ELF-1 (cell line): ENCODE measurements around the gene TFEB.

Source experiments
- DNase-seq: peaks from one replicate; pipeline ENCODE4 v3.0.0-alpha.2; 2016; ENCODE audit warnings: low read depth, low spot score

Gene TFEB

DNA sequence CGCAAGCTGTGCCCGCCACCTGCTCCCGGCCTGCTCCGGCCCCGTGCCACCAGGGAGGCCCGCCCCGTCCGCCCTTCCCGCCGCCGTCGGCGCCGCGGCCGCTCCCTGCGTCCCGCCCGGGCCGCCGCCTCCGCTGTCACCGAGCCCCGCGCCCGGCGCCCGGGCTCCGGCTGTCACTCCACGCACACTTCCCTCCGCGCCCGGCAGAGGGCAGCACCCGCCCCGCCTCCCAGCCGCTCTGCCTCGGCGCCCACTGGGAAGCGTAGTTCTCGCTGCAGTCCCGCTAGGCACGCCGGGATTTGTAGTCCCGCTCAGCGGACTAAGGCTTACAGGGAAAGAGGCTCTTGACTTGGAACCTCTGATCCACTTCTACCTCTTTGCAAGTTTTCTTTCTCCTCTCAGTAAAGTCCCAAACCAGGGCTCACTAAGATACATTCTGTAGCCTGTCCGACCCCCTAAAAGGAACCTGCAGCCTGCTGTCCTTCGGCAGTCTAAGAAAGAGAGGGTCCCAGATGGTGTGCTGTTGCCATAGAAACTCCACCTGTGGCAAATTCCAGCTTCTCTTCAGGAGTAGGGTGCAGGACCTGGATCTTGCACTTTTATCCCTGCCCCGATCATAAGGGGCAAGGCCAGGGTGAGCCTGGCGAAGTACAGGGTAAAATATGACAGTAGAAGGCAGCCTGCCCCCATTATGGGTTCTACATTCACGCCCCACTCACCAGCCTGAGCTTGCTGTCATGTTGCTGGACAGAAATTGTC, at the start of gene TFEB:
TSS of gene TFEB (minus strand) at position 182 of the 759 bp plus-strand sequence. CDS start 44,395 bp downstream, outside the sequence.
- peak; percentile 94 for DNase-seq

DNA sequence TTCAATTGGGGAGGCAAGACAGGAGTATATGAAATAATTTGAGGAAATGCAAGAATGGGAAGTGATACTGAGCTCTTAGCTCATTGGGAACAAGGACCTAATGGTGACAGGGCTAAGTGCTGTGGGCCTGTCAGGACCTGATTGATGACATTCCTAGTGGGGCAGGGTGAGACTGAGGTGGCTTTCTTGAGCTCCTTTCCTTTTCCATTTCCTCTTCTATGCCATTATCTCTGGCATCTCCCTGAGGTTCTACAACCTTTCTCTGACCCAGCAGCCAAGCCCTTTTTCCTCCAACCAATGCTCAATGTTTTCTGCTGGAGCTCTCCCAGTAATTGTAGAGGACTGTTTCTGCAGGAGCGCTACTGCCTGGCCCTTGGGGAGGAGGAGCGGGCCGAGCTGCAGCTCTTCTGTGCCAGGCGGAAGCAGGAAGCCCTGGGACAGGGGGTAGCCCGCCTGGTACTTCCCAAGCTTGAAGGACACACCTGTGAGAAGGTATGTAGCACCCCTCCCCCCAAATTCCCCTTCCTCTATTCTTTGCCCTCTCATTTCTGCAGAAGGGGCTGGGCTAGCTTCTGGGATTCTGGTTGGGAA, 49.3 kb upstream of the TFEB start:
- DNase-seq: peak; percentile 71

DNA sequence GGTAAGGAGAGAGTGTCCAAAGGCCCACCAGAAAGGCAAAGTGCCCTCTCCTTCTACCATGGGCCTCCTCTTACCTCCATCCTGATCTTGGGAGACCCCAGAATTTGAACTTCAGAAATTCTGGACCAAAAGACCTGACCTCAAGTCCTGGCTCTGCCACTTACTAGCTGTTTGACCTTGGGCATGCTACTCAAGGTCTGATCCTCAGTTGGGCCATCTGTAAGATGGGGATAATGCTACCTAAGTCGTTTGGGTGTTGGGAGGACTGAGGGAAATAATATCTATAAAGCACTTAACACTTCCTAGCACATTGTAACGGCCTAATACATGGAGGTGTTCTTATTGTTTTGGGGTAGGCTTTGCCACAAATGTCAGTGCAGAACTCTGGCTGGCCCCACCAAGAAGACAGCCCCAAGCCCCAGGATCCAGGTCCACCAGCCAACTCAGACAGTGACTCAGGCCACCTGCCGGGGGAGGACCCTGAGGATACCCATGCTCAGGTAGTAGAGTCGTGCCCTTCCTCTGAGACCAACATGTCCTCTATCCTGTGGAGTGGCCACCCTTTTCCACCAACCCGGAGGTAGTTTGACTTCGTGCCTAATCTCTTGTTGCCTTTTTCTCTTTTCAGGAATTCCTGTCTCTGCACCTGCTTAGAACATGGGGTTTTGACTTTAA, 47.8 kb upstream of the TFEB start:
- no peak for DNase-seq

DNA sequence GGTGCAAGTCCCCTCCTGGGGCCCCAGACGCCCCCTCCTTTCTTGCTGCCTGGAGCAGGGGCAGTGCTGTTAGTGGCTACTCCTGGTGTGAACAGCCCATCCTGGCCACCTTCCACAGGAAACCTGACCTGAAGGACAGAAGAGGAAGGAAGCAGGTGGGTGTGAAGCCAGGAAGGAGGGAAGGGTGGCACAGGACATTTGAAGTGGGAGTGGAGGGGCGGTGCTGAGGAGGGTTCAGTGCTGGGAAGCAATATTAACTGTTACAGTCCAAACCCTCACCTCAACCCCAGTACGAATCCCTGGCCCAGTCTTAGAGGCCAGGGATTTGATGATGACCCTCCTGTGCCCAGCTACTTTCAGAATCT, 45.9 kb upstream of the TFEB start:
- no peak for DNase-seq

DNA sequence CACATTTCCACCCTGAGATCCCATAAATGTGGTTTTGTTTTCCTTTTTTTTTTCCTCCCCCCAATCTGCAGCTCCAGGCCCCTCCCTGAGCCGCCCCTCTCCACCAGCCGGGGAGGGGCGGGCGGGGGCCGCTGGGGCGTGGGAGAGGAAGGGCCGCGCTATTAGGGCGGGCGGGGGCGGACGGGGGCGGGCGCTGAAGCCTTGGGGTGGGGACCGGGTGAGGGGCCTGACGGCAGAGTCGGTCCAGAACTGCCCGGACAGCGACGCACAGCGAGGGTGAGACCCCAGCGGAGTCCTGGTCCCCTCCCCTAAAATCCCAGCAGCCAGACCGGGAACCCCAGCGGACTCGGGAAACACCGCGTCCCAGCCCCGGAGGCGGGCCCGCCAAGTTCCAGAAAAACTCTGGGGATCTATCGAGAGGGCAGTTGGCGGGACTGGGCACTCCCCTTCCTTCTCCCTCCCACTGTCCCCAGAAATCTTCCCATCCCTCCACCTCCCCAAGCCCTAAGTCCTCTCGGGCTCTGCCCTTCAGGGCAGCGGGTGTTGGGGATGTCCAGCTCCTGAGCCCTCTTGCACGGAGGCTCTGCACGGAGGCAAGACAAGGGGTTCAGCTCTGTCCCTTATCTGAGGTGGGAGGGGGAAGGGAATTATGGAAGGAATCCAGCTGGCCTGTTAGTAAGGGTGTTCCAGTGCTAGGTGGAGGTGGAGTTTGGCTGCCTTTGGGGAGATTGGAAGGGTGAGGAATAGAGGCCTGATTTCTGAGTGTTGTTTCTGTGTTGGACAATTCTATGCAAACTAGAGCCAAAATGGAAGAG, 45.4 kb upstream of the TFEB start, which contains the start of gene PRICKLE4:
TSS of gene PRICKLE4 (plus strand) at position 232 of the 815 bp plus-strand sequence. CDS start 2,692 bp downstream, outside the sequence.
- no peak for DNase-seq

DNA sequence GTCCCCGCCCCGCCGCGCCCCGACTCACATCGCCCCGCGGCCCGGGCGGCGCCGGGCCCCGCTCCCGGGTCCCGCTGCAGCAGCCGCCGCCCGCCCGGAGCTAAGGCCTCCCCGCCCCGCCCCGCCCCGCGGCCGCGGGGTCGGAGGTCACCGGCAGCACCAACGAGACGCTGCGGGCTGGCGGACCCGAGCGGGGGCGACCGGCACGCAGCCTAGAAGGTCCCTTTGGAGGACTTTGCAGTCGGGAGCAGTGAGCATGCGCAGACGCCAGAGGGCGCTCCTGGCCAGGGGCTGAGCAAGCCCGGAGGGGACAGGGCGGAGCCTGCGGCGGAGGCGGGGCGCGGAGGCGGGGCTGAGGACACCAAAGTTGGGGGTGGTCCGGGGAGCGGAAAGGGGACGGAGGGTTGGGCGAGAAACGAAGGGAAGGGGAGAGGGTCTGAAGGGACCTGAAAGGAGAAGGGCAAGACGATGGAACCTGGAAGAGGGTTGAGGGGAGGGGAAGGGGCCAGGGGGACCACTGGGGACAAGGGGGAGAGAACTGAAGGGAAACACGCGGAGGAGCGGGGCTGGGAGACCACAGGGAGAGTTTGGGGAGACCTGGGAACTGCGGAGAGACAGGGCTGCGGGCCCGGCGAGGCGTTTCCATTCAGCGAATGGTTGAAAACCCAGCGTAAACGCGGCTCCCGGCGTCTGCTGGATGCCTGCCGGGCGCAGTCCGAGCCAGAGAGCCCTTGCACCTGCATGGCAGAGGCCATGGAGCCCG, 44.6 kb upstream of the TFEB start, which contains the start of gene FRS3:
TSS of gene FRS3 (minus strand) at position 113 of the 763 bp plus-strand sequence. CDS start 2,913 bp downstream, outside the sequence.
- peak; percentile 96 for DNase-seq

DNA sequence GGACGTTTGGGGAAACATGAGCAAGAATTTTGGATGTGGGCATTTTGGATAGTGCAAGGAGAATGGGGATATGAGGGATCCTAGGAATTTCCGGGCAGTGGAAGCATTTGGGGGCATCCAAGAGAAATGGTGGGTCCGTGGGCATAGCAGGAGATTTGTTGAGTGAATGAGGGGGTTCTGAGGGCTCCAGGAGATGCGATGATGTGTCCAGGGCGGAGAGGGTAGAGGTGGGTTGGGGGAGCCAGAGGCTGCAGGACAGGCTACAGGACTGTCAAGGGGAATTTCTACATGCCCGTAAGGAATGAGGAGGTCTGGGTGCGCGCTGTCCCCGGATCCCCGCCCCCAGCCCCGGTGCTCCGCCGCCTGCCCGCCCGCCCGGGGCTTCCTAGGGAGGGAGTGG, 43.9 kb upstream of the TFEB start:
- no peak for DNase-seq

DNA sequence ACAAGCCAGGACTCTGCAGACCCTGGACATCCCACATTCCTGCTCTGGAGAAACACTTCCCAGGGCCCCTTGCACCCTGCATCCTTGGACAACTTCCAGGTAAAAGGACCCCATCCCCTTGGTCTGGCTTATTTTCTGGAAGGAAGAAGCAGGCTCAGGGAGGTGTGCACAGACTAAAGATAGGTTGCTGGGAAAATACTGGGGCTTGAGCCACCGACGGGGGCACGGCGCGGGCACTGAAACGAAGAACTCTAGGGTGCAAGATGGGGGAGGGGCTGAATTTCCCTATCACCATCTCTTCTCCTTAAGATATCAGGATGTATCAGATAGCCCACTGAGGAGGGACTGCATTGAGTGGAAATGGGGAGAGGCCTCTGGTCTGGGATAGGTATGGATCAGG, 43.5 kb upstream of the TFEB start:
- no peak for DNase-seq

DNA sequence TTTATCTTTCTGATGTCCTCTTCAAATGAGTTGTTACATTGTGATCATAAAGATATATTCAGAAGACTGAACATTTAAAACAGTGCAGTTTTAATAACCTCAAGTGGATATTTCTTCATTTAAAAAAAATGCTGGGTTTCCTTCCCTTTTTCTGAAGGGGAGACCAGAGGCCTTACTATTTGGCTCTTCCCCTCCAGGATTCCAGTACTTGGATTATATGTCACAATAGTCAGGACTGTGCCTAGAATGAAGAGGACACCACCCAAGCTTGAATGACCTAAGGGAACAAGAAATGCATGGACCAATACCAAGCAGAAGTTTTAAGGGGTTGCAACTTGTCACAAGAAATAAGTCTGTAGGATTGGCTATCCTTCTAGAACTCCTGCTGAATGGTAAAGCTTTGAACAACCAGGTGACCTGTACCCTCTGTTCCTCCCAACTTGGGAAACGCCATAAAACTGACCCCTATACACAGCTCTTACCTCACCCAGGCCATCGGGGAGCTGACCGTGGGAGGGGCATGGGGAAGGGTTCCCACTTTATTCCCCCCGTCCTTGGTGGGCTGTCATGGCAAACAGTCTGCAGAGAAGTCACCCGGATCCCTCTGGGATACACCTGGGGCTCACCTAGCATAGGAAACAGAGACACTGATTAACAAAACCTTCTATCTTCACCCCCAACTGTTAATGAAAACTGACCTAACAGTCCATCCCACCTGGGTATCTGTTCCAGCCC, 42.3 kb upstream of the TFEB start:
- no peak for DNase-seq

DNA sequence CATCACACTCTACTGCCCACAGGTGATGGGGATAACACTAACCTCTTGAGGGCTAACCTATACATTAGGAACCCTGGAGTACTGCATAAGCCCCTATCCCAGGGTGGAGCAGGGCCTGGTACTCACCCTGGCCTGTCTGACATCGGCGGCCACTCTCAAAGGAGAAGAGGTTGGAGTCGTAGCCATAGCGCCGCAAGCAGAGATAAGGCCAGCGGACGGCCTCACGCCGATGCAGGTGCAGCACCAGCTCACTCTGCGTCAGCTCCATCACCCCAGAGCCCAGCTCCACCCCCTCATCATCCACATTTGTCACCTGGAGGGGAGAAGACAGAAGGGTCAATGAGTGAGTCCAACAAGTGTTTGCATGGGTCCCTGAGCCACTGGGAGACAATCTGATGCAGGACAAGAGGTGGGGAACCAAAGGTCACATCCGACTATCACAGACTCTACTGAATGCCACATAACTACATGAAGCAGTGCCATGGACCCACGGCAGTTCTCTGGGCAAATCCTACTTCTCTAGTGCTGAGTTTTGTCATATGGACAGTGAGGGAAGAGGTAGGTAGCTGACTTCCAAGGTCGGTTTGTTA, 40.0 kb upstream of the TFEB start:
- no peak for DNase-seq

DNA sequence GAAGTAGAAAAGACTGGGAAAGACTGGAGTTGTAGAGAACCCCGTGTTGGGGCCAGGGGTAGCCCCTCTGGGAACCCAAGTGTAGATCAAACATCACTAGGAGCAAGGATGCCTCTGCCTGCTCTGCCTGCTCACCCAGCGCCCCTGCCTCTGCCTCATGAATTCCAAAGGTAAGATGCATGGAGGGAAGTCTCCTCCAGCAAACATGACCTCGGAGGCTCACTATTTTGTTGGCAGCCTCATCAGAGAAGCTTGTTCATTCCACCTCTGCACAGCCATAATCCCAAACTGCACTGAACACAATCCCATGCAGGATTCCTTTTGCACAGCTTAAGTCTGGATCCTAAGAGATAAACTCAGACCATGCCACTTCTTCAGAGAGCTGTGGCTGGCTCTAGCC, 39.4 kb upstream of the TFEB start:
- no peak for DNase-seq

DNA sequence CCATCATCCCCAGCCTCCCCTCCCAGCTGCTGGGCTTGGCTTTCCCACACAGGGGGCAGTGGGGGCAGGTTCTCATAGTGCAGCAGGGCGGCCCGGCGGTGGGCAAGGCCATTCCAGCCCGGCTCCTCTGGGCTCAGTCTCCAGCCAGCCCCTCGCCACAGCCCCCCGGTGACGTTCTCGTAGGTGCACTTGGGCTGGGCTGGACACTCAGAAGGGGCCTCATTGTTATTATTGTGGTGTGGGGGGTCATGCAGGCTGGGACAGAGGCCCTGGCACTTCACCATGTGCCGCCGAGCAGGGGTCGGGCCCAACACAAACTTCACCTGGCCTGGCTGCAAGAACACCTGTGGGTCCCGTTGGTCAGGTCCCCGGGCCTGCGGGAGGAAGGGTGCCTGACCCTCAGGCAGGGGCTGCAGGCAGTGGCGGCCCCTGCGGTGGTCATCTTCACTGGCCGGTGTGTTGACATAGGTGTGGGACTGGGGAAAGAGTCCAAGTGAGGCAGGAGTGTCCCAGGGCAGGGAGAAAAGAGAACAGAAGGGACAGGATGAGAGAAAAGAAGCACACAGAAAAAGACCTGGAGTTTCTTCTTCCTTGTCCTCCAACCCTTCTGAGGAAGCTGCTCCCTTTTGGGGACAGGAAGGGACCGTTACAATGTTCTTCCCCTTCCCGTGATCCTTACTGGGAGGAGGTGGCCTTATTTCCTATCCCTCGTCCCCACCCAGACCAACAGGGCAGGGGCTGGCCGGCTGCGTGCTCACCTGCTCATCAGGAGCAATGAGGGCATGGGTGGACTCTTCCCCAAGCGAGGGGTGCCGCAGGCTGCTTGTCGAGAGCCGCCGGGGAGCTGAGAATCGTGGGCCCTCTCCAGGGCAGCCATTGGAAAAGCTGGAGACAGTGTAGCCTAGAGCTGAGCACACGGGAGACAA, 35.9 kb upstream of the TFEB start:
- no peak for DNase-seq

DNA sequence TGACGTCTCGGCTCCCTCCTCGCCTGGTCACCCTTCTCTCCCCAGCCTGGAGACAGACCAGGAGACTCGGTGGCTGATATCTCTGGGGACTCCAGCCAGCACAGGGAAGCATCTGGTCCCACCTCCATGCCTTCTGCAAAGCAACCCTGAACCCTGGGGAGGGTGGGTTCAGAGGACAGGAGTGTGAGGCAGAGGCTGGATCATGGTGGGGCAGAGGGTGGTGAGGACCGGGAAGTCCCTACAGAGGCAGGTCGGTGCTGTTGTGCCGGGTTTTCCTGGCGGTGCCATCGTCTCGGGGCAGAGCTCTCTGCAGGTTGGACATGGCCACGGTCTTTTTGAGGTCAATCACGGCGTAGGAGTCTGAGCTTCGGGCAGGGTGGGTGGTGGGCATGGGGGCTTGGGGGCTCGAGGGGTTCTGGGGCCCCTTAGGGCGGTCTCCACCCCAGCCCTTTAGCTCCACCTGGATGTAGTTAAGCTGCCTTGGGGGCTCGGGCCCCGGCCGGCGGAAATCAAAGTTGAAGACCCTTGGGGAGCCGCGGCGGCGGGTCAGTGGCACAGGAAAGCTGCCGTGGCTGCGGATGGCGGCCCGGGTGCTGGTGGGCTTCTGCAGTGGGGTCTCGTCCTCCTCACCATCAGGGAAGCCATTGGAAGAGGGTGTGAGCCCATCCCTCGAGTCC, 35.1 kb upstream of the TFEB start:
- no peak for DNase-seq

DNA sequence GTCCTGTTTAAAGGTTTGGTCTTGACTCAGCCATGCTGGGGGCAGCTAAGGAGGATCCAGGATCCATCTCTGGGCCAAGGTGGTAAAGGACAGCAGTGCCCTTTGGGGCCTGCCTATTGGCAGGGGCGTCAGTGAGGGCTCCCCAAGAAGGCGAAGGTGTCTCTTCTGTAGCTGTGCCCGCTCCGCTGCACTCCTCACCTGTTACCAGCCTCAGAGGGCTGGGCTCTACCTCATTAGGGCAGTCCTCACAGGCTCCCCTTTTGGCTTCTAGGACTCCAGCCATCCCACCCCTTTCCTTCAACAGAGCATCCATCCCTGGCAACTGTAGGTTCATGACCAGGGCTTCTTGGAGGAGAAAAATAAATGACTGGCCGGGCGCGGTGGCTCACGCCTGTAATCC, 34.0 kb upstream of the TFEB start:
- no peak for DNase-seq

DNA sequence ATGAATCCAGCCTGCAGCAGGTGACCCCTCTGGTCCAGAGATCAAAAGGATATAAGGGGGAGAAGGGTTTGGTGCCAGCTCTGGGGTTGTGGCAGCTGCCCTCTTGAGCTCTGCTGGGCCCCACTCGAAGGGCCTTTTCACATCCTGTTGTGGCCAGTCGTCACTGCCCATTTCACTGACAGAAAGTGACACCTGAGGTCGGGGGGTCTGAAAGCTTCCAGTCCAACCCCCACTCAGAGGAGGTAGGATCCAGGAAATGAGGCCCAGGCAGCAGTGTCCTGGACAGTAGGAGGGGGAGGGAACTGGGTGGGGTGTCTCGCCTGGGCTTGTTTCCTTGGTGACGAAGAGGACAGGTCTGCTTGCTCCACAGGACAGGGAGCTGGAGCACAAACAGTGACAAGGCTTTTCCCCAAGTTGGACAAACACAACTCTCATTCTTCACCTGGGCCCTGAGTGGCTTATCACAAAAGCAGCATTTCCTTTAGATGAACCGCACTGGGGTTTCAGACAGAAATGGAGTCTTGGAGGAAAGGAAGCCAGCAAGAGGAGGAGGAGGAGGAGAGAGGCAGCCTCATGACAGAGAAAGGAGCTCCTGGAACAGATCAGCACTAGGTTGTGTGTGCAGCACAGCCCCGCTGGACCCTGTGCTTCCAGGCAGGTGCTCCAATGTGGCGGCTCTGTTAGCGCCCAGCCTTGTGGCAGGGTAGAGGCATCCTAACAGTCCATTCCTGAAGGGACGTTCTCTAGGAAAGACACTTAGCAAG, 33.3 kb upstream of the TFEB start:
- peak; percentile 47 for DNase-seq

DNA sequence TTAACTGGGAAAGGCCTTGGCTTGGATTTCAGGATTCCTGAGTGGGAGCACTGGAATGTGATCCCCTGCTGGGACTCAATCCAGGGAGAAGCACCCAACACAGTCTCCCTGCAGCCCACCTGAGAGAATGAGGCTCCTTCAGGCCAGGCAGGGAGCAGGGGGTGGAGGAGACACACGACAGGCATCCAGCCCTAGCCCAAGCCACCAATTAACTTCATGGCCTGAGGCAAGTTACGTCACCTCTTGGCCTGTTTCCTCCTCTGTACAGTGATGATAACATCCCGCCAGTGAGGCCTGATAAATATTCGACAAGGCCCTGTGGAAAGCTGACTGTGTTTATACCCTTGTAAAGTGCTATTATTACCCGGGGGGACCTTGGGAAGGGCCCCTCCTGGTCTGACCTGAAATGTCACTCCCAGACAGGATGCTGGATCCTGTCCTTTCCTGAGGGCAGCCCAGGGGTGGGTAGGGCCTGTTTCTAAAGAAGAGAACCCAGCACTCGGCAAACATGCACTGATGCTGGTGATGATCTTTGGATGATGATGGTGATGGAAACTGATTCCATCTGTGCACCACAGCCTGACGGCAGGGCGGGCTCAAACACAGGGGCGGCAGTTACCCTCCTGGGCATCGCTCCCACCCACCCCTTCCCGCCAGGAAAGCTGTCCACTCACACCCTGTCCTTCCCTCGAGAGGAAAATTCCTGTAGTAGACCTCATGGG, 31.9 kb upstream of the TFEB start:
- peak; percentile 97 for DNase-seq
